ENCODE measurements around the gene EIF5A. TPM values are rescaled to one million over a fixed set of nuclear protein-coding genes. Genes with fewer than 3 reads are reported as not detected.

Gene EIF5A
- total RNA-seq, 3 donors from 2014 or later (not counting 1 experiment from before 2014, with no cell fraction given): 483 to 608 (median 492) TPM

GRCh38 chr17:7289256-7290032 is 18.0 kb upstream of the EIF5A start:
- H3K27me3 Mint-ChIP-seq (ENCODE audit: low read depth in 2 of 2): peaks cover 28 to 30% of the 10 kb centered on the region in 2 donors
- H3K4me1 Mint-ChIP-seq: peaks cover 0 to 5% of the 10 kb centered on the region in 2 donors
- no peak for TF ChIP-seq CTCF (IDR thresholded peaks at IDR 0.05)
- H3K4me3 Mint-ChIP-seq: no peak overlapping the region
- no peak for ATAC-seq
- intact Hi-C loops (cut with micrococcal nuclease): loop anchor here (5.0 to 10.0 kb wide), 2 partner anchors 242 to 395 kb away; partner anchors contain the start of genes TP53 and WRAP53
- no peak overlapping the region for H3K27ac Mint-ChIP-seq
- DNase-seq: no peak
- H3K36me3 ChIP-seq (ENCODE audit: control insufficient read depth, insufficient read depth, low read length): no peaks in the 10 kb centered on the region
- no peak overlapping the region for H3K4me3 ChIP-seq (ENCODE audit: low read length)
- peaks cover 16% of the 10 kb centered on the region for H3K27me3 ChIP-seq (ENCODE audit: control insufficient read depth, insufficient read depth, low read length)
- no peaks in the 10 kb centered on the region for H3K36me3 Mint-ChIP-seq
- H3K4me1 ChIP-seq (ENCODE audit: control insufficient read depth, insufficient read depth, low read length): peaks cover 6% of the 10 kb centered on the region
- no peaks in the 10 kb centered on the region for H3K9me3 Mint-ChIP-seq
- WGBS (ENCODE audit: insufficient coverage): 92% methylated on average over 18 of the region's 18 CpGs
- no peak overlapping the region for H3K27ac ChIP-seq (ENCODE audit: low read length)
- no peaks in the 10 kb centered on the region for H3K9me3 ChIP-seq (ENCODE audit: control insufficient read depth, insufficient read depth, low read length)

GRCh38 chr17:7290166-7290565 is 17.3 kb upstream of the EIF5A start:
- intact Hi-C loops (cut with micrococcal nuclease): loop anchor here (5.0 kb wide), 1 partner anchor 243 kb away; no protein-coding TSS in a partner anchor
- no peak overlapping the region for H3K27ac Mint-ChIP-seq
- peaks cover 20% of the 10 kb centered on the region for H3K27me3 ChIP-seq (ENCODE audit: control insufficient read depth, insufficient read depth, low read length)
- no peaks in the 10 kb centered on the region for H3K36me3 Mint-ChIP-seq
- H3K4me3 Mint-ChIP-seq: no peak overlapping the region
- ATAC-seq: no peak
- H3K4me3 ChIP-seq (ENCODE audit: low read length): no peak overlapping the region
- H3K27ac ChIP-seq (ENCODE audit: low read length): no peak overlapping the region
- no peaks in the 10 kb centered on the region for H3K9me3 Mint-ChIP-seq
- 91% methylated on average over 19 of the region's 19 CpGs for WGBS (ENCODE audit: insufficient coverage)
- peaks cover 11% of the 10 kb centered on the region for H3K4me1 ChIP-seq (ENCODE audit: control insufficient read depth, insufficient read depth, low read length)
- no peak for TF ChIP-seq CTCF (IDR thresholded peaks at IDR 0.05)
- H3K4me1 Mint-ChIP-seq: peaks cover 3 to 10% of the 10 kb centered on the region in 2 donors
- no peak for DNase-seq
- no peaks in the 10 kb centered on the region for H3K36me3 ChIP-seq (ENCODE audit: control insufficient read depth, insufficient read depth, low read length)
- peaks cover 27 to 30% of the 10 kb centered on the region in 2 donors for H3K27me3 Mint-ChIP-seq (ENCODE audit: low read depth in 2 of 2)
- H3K9me3 ChIP-seq (ENCODE audit: control insufficient read depth, insufficient read depth, low read length): no peaks in the 10 kb centered on the region

- intact Hi-C loops (cut with micrococcal nuclease): loop anchor here (5.0 kb wide), 1 partner anchor 243 kb away; no protein-coding TSS in a partner anchor
- TF ChIP-seq CTCF (IDR thresholded peaks at IDR 0.05): no peak
- no peaks in the 10 kb centered on the region for H3K9me3 Mint-ChIP-seq
- H3K27me3 Mint-ChIP-seq (ENCODE audit: low read depth in 2 of 2): peaks cover 30% of the 10 kb centered on the region in 2 donors
- H3K4me1 ChIP-seq (ENCODE audit: control insufficient read depth, insufficient read depth, low read length): peaks cover 17% of the 10 kb centered on the region
- peaks cover 22% of the 10 kb centered on the region for H3K27me3 ChIP-seq (ENCODE audit: control insufficient read depth, insufficient read depth, low read length)
- no peak overlapping the region for H3K4me3 ChIP-seq (ENCODE audit: low read length)
- H3K27ac Mint-ChIP-seq: no peak overlapping the region
- no peaks in the 10 kb centered on the region for H3K36me3 Mint-ChIP-seq
- DNase-seq (no peak), ATAC-seq (no peak)
- H3K36me3 ChIP-seq (ENCODE audit: control insufficient read depth, insufficient read depth, low read length): no peaks in the 10 kb centered on the region
- WGBS (ENCODE audit: insufficient coverage): 91% methylated on average over 11 of the region's 11 CpGs
- peaks cover 8 to 14% of the 10 kb centered on the region in 2 donors for H3K4me1 Mint-ChIP-seq
- H3K9me3 ChIP-seq (ENCODE audit: control insufficient read depth, insufficient read depth, low read length): no peaks in the 10 kb centered on the region
- no peak overlapping the region for H3K4me3 Mint-ChIP-seq
- no peak overlapping the region for H3K27ac ChIP-seq (ENCODE audit: low read length)
Measured at GRCh38 chr17:7290685-7291084, 16.7 kb upstream of the EIF5A start.
